A549 (cell line): ENCODE results near the gene TAPBPL.

Experiments
- RAD21 ChIP-seq, 2 experiments: fragments of >200 bp in 1 of 2; sonication (Bioruptor Twin) in 1 of 2; formaldehyde crosslinking in 1 of 2; IDR thresholded peaks in 1 of 2; conservative IDR thresholded peaks in 1 of 2; 2 replicates in 1 of 2; 3 replicates in 1 of 2; pipeline ENCODE4 v1.6.1; 2012 to 2018; ENCODE audit warnings: inconsistent platforms in 1 of 2
- RFX5 ChIP-seq: fragments of 450-650 bp; IDR thresholded peaks from 2 replicates; pipeline ENCODE4 v1.7.1; 2014; ENCODE audit warnings: antibody characterized with exemption, mild to moderate bottlenecking, moderate library complexity
- TF ChIP-seq, protein P1 (sequence below): fragments of 200-600 bp; sonication (generic); IDR thresholded peaks from 2 replicates; pipeline ENCODE4 v1.6.1; 2016; ENCODE audit warnings: antibody characterized with exemption, mild to moderate bottlenecking, moderate library complexity

DNA sequence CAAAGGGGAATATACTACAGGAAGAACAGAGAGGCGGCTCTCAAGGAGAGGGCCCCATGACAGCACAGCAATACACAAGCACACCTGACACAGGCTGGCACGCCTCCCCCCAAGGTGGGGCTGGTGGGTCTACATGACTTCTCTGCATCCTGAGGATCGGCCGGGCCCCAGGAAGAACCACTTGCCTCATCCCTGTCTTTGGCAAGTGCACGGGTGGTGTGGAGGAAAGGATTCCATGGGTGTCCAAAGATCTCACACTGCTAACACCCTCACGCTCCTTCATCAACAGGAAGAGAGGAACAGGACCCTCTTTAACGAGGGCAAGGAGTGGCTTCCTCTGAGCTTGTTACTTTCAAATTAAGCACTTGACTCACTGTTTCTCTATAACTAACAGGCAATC is 11.4 kb downstream of the TAPBPL start:
- TF ChIP-seq RFX5 = no peak
- TF ChIP-seq, protein P1, sequence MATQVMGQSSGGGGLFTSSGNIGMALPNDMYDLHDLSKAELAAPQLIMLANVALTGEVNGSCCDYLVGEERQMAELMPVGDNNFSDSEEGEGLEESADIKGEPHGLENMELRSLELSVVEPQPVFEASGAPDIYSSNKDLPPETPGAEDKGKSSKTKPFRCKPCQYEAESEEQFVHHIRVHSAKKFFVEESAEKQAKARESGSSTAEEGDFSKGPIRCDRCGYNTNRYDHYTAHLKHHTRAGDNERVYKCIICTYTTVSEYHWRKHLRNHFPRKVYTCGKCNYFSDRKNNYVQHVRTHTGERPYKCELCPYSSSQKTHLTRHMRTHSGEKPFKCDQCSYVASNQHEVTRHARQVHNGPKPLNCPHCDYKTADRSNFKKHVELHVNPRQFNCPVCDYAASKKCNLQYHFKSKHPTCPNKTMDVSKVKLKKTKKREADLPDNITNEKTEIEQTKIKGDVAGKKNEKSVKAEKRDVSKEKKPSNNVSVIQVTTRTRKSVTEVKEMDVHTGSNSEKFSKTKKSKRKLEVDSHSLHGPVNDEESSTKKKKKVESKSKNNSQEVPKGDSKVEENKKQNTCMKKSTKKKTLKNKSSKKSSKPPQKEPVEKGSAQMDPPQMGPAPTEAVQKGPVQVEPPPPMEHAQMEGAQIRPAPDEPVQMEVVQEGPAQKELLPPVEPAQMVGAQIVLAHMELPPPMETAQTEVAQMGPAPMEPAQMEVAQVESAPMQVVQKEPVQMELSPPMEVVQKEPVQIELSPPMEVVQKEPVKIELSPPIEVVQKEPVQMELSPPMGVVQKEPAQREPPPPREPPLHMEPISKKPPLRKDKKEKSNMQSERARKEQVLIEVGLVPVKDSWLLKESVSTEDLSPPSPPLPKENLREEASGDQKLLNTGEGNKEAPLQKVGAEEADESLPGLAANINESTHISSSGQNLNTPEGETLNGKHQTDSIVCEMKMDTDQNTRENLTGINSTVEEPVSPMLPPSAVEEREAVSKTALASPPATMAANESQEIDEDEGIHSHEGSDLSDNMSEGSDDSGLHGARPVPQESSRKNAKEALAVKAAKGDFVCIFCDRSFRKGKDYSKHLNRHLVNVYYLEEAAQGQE = no peak
- TF ChIP-seq RAD21 (conservative IDR thresholded peaks at IDR 0.05 in 1 of 2, IDR thresholded peaks at IDR 0.05 in 1 of 2) = no peak
